ENCODE results near the gene HTR3B. TPM values are rescaled to one million over a fixed set of nuclear protein-coding genes. Genes with fewer than 3 reads are reported as not detected.

The HTR3B gene
- polyA plus RNA-seq, 1 donor (not counting 4 experiments of a cell fraction or from before 2014, with no cell fraction given): not detected

- no peaks in the 10 kb centered on the region for H3K79me2 ChIP-seq (ENCODE audit: control insufficient read depth, insufficient read depth, low read length)
- no peaks in the 10 kb centered on the region for H3K4me1 ChIP-seq (ENCODE audit: control insufficient read depth, extremely low read depth, insufficient read depth, low read length)
- H3K9me3 ChIP-seq (ENCODE audit: control insufficient read depth, low read depth, low read length): no peaks in the 10 kb centered on the region
- H3K36me3 ChIP-seq (ENCODE audit: control insufficient read depth in 2 of 2, extremely low read depth in 1 of 2, insufficient read depth in 2 of 2, low read length in 2 of 2): no peaks in the 10 kb centered on the region
- no peak overlapping the region for H3K9ac ChIP-seq (ENCODE audit: control insufficient read depth, extremely low read depth, insufficient read depth, low read length)
- DNase-seq (ENCODE audit: low read depth, low spot score) (no peak), FAIRE-seq (no peak)
- H3K9me1 ChIP-seq (ENCODE audit: control insufficient read depth, extremely low read depth, insufficient read depth, low read length): no peaks in the 10 kb centered on the region
- H4K20me1 ChIP-seq (ENCODE audit: control insufficient read depth, extremely low read depth, insufficient read depth, low read length): no peaks in the 10 kb centered on the region
- no peak for TF ChIP-seq EZH2 (IDR thresholded peaks at IDR 0.05; ENCODE audit: low read length)
- TF ChIP-seq, protein P1, sequence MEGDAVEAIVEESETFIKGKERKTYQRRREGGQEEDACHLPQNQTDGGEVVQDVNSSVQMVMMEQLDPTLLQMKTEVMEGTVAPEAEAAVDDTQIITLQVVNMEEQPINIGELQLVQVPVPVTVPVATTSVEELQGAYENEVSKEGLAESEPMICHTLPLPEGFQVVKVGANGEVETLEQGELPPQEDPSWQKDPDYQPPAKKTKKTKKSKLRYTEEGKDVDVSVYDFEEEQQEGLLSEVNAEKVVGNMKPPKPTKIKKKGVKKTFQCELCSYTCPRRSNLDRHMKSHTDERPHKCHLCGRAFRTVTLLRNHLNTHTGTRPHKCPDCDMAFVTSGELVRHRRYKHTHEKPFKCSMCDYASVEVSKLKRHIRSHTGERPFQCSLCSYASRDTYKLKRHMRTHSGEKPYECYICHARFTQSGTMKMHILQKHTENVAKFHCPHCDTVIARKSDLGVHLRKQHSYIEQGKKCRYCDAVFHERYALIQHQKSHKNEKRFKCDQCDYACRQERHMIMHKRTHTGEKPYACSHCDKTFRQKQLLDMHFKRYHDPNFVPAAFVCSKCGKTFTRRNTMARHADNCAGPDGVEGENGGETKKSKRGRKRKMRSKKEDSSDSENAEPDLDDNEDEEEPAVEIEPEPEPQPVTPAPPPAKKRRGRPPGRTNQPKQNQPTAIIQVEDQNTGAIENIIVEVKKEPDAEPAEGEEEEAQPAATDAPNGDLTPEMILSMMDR (optimal IDR thresholded peaks at IDR 0.05 in 1 of 3, IDR thresholded peaks at IDR 0.05 in 1 of 3, conservative IDR thresholded peaks at IDR 0.05 in 1 of 3; ENCODE audit: extremely low read depth in 1 of 3, insufficient read depth in 2 of 3, low read length in 3 of 3): no peak
- peaks cover 6% of the 10 kb centered on the region for H3K27me3 ChIP-seq (ENCODE audit: control insufficient read depth, extremely low read depth, insufficient read depth, low read length)
- H3K4me3 ChIP-seq (ENCODE audit: control insufficient read depth in 2 of 3, extremely low read depth in 1 of 3, insufficient read depth in 2 of 3, low read depth in 1 of 3, low read length in 3 of 3): no peak overlapping the region
- H3K4me2 ChIP-seq (ENCODE audit: control insufficient read depth, extremely low read depth, insufficient read depth, low read depth, low read length): no peak overlapping the region
- no peak overlapping the region for H3K27ac ChIP-seq (ENCODE audit: control insufficient read depth, insufficient read depth, low read length)
- dilution Hi-C loops (cut with MboI; ENCODE audit: extremely low pct_ligation_motif_present, low sequenced_read_pairs): no loop called here
- no peak overlapping the region for H2AFZ ChIP-seq (ENCODE audit: control insufficient read depth, low read length)
Observed at GRCh38 chr11:113980785-113981184, 76.2 kb downstream of the HTR3B start.

DNA sequence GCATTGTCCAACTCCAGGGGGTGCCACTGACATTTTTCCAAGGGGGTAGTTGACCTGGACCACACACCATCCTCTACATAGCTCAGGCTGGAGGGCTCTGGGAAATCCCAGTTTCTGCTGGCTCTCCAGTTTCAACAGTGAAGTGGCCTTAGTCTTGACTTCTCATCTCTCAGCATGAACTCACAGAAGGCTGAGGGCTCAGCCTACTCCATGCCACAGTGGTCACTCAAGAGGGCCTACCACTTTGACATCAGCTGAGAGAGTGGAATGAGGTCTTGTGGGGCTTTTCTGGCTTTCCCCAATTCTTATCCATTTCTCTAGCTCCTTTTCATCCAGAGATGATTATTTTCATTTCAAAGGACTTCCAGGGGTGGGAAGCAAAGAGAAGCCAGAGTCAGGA, 77.7 kb downstream of the HTR3B start:
- Histone ChIP-seq H3K9me3 (ENCODE audit: control insufficient read depth, low read depth, low read length) (no peaks in the 10 kb centered on the region), H3K27me3 (ENCODE audit: control insufficient read depth, extremely low read depth, insufficient read depth, low read length) (peaks cover 6% of the 10 kb centered on the region), H3K4me3 (ENCODE audit: control insufficient read depth in 2 of 3, extremely low read depth in 1 of 3, insufficient read depth in 2 of 3, low read depth in 1 of 3, low read length in 3 of 3) (no peak overlapping the region), H2AFZ (ENCODE audit: control insufficient read depth, low read length) (no peak overlapping the region), H4K20me1 (ENCODE audit: control insufficient read depth, extremely low read depth, insufficient read depth, low read length) (no peaks in the 10 kb centered on the region), H3K4me1 (ENCODE audit: control insufficient read depth, extremely low read depth, insufficient read depth, low read length) (no peaks in the 10 kb centered on the region), H3K4me2 (ENCODE audit: control insufficient read depth, extremely low read depth, insufficient read depth, low read depth, low read length) (no peak overlapping the region), H3K27ac (ENCODE audit: control insufficient read depth, insufficient read depth, low read length) (no peak overlapping the region), H3K9me1 (ENCODE audit: control insufficient read depth, extremely low read depth, insufficient read depth, low read length) (no peaks in the 10 kb centered on the region), H3K9ac (ENCODE audit: control insufficient read depth, extremely low read depth, insufficient read depth, low read length) (no peak overlapping the region), H3K79me2 (ENCODE audit: control insufficient read depth, insufficient read depth, low read length) (no peaks in the 10 kb centered on the region), H3K36me3 (ENCODE audit: control insufficient read depth in 2 of 2, extremely low read depth in 1 of 2, insufficient read depth in 2 of 2, low read length in 2 of 2) (no peaks in the 10 kb centered on the region)
- TF ChIP-seq, protein P1 (optimal IDR thresholded peaks at IDR 0.05 in 1 of 3, IDR thresholded peaks at IDR 0.05 in 1 of 3, conservative IDR thresholded peaks at IDR 0.05 in 1 of 3; ENCODE audit: extremely low read depth in 1 of 3, insufficient read depth in 2 of 3, low read length in 3 of 3): no peak
- no peak for TF ChIP-seq EZH2 (IDR thresholded peaks at IDR 0.05; ENCODE audit: low read length)
- no peak for FAIRE-seq
- no peak for DNase-seq (ENCODE audit: low read depth, low spot score)
- dilution Hi-C loops (cut with MboI; ENCODE audit: extremely low pct_ligation_motif_present, low sequenced_read_pairs): no loop called here

Data from keratinocyte (primary cell).